ENCODE measurements around the gene HMGN4. TPM values are rescaled to one million over a fixed set of nuclear protein-coding genes. Genes with fewer than 3 reads are reported as not detected.
A peak's percentile ranks its signal among the peaks of the same experiment; 100 is the strongest.

Gene HMGN4
- total RNA-seq, 1 experiment from 2014 or later = 121 TPM

GRCh38 chr6:26552205-26552604 lies 14.0 kb downstream of the HMGN4 start:
- DNase-seq (ENCODE audit: low read depth) = no peak

- DNase-seq (ENCODE audit: low read depth) = no peak
Measured at GRCh38 chr6:26552640-26553188, 14.5 kb downstream of the HMGN4 start.

- DNase-seq (ENCODE audit: low read depth) = peak; percentile 72
Measured at GRCh38 chr6:26553264-26553634, 15.1 kb downstream of the HMGN4 start.

GRCh38 chr6:26553635-26554446 lies 15.7 kb downstream of the HMGN4 start:
- DNase-seq (ENCODE audit: low read depth) = peak; percentile 88

GRCh38 chr6:26554447-26554696 lies 16.2 kb downstream of the HMGN4 start:
- DNase-seq (ENCODE audit: low read depth) = no peak

- DNase-seq (ENCODE audit: low read depth) = peak; percentile 80
Measured at GRCh38 chr6:26554697-26555504, 16.7 kb downstream of the HMGN4 start.

- no peak for DNase-seq (ENCODE audit: low read depth)
Measured at GRCh38 chr6:26555505-26556262, 17.5 kb downstream of the HMGN4 start.

GRCh38 chr6:26556263-26557070 lies 18.3 kb downstream of the HMGN4 start:
- DNase-seq (ENCODE audit: low read depth) = peak; percentile 95

- DNase-seq (ENCODE audit: low read depth) = no peak
Measured at GRCh38 chr6:26561533-26562466, 23.6 kb downstream of the HMGN4 start.

- no peak for DNase-seq (ENCODE audit: low read depth)
Measured at GRCh38 chr6:26563488-26563887, 25.3 kb downstream of the HMGN4 start.

- DNase-seq (ENCODE audit: low read depth) = peak; percentile 93
Measured at GRCh38 chr6:26568601-26569432, 30.7 kb downstream of the HMGN4 start.

GRCh38 chr6:26569433-26569764 lies 31.2 kb downstream of the HMGN4 start:
- no peak for DNase-seq (ENCODE audit: low read depth)

- DNase-seq (ENCODE audit: low read depth) = no peak
Measured at GRCh38 chr6:26570027-26570809, 32.1 kb downstream of the HMGN4 start.

GRCh38 chr6:26571592-26572296 lies 33.6 kb downstream of the HMGN4 start:
- DNase-seq (ENCODE audit: low read depth) = peak; percentile 93

- peak; percentile 81 for DNase-seq (ENCODE audit: low read depth)
Measured at GRCh38 chr6:26575494-26575939, 37.4 kb downstream of the HMGN4 start.

GRCh38 chr6:26576407-26576843 lies 38.3 kb downstream of the HMGN4 start:
- no peak for DNase-seq (ENCODE audit: low read depth)

GRCh38 chr6:26576929-26577719 lies 39.0 kb downstream of the HMGN4 start:
- peak; percentile 93 for DNase-seq (ENCODE audit: low read depth)
